ENCODE data around the gene HYPK. TPM values are rescaled to one million over a fixed set of nuclear protein-coding genes. Genes with fewer than 3 reads are reported as not detected.

Gene HYPK
- total RNA-seq, 1 donor from 2014 or later, result 9.0 TPM

GRCh38 chr15:43852607-43853006, 52.2 kb downstream of the HYPK start:
- TF ChIP-seq CTCF (IDR thresholded peaks at IDR 0.05; ENCODE audit: insufficient read depth, low read length, severe bottlenecking), result no peak
- FAIRE-seq (no peak), DNase-seq (ENCODE audit: low read depth) (no peak)
- no peaks in the 10 kb centered on the region for H3K36me3 ChIP-seq (ENCODE audit: control insufficient read depth, insufficient read depth, low read length)
- H3K27me3 ChIP-seq (ENCODE audit: control insufficient read depth, insufficient read depth, low read length), result no peaks in the 10 kb centered on the region
- no peak overlapping the region for H3K4me3 ChIP-seq (ENCODE audit: low read depth, low read length)

Other genes with a start within 250 kb of the HYPK start
- gene PPIP5K1, start 210.4 kb upstream of the HYPK start, total RNA-seq, result 46.1 and 85.3 TPM in 2 replicates
- 19.0 and 43.7 TPM in 2 replicates for gene CKMT1B, start 206.6 kb upstream of the HYPK start, total RNA-seq
- 0.38 and 0.53 TPM in 2 replicates for gene STRC, start 181.8 kb upstream of the HYPK start, total RNA-seq
- 4.7 TPM in 2 replicates for gene CATSPER2, start 151.8 kb upstream of the HYPK start, total RNA-seq
- gene CKMT1A, start 106.7 kb upstream of the HYPK start, total RNA-seq, result 15.3 and 38.8 TPM in 2 replicates
- gene PDIA3, start 54.2 kb upstream of the HYPK start, total RNA-seq, result 115 and 130 TPM in 2 replicates
- 20.2 and 23.2 TPM in 2 replicates for gene ELL3, start 23.6 kb upstream of the HYPK start, total RNA-seq
- 286 and 340 TPM in 2 replicates for gene SERF2, start 8.3 kb upstream of the HYPK start, total RNA-seq
- 0.13 TPM in 1 of 2 replicates, not detected in the other for gene SERINC4, start 379 bp upstream of the HYPK start, total RNA-seq
- gene MFAP1, start 24.1 kb downstream of the HYPK start, total RNA-seq, result 20.8 and 30.3 TPM in 2 replicates
- gene WDR76, start 26.4 kb downstream of the HYPK start, total RNA-seq, result 1.2 and 2.1 TPM in 2 replicates

All from bronchial epithelial cell (primary cell).